ENCODE data around the gene ATP8B4. TPM values are rescaled to one million over a fixed set of nuclear protein-coding genes. Genes with fewer than 3 reads are reported as not detected.

ATP8B4 gene
- total RNA-seq, 1 donor from 2014 or later: 0.98 TPM

GRCh38 chr15:49984436-49984835 is 134.6 kb downstream of the ATP8B4 start:
- no peak overlapping the region for H3K4me3 Mint-ChIP-seq (ENCODE audit: low read depth)
- H3K27me3 Mint-ChIP-seq: no peaks in the 10 kb centered on the region
- no peaks in the 10 kb centered on the region for H3K9me3 Mint-ChIP-seq (ENCODE audit: low read depth)
- H3K4me1 Mint-ChIP-seq (ENCODE audit: low read depth): peaks cover 7% of the 10 kb centered on the region
- TF ChIP-seq, protein P1, sequence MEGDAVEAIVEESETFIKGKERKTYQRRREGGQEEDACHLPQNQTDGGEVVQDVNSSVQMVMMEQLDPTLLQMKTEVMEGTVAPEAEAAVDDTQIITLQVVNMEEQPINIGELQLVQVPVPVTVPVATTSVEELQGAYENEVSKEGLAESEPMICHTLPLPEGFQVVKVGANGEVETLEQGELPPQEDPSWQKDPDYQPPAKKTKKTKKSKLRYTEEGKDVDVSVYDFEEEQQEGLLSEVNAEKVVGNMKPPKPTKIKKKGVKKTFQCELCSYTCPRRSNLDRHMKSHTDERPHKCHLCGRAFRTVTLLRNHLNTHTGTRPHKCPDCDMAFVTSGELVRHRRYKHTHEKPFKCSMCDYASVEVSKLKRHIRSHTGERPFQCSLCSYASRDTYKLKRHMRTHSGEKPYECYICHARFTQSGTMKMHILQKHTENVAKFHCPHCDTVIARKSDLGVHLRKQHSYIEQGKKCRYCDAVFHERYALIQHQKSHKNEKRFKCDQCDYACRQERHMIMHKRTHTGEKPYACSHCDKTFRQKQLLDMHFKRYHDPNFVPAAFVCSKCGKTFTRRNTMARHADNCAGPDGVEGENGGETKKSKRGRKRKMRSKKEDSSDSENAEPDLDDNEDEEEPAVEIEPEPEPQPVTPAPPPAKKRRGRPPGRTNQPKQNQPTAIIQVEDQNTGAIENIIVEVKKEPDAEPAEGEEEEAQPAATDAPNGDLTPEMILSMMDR (IDR thresholded peaks at IDR 0.05; ENCODE audit: unreplicated experiment): no peak
- H3K27ac Mint-ChIP-seq: no peak overlapping the region
- no peak for DNase-seq (ENCODE audit: low spot score, unreplicated experiment)
- H3K36me3 Mint-ChIP-seq (ENCODE audit: insufficient read depth): no peaks in the 10 kb centered on the region

DNA sequence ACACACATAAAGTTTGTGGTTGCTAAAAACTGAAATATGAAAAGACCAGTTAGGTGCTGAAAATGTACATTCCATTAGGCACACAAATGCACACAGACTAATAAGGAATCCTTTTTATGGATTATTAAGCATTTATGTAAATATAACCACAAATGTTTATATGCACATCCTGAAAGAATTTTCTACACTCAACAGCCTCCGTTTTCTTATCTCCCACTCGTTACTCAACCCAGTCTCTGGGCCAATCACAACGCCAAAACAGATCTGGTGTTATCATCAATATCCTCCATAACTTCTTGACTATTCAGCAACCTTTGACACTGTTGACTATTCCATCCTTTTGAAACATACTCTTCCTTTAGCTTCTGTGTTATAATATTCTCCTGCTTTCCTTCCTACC is 136.4 kb downstream of the ATP8B4 start:
- Mint-ChIP-seq H3K27me3 (no peaks in the 10 kb centered on the region), H3K4me3 (ENCODE audit: low read depth) (no peak overlapping the region), H3K36me3 (ENCODE audit: insufficient read depth) (no peaks in the 10 kb centered on the region), H3K4me1 (ENCODE audit: low read depth) (peaks cover 7% of the 10 kb centered on the region), H3K9me3 (ENCODE audit: low read depth) (no peaks in the 10 kb centered on the region), H3K27ac (no peak overlapping the region)
- TF ChIP-seq, protein P1 (IDR thresholded peaks at IDR 0.05; ENCODE audit: unreplicated experiment): no peak
- no peak for DNase-seq (ENCODE audit: low spot score, unreplicated experiment)

DNA sequence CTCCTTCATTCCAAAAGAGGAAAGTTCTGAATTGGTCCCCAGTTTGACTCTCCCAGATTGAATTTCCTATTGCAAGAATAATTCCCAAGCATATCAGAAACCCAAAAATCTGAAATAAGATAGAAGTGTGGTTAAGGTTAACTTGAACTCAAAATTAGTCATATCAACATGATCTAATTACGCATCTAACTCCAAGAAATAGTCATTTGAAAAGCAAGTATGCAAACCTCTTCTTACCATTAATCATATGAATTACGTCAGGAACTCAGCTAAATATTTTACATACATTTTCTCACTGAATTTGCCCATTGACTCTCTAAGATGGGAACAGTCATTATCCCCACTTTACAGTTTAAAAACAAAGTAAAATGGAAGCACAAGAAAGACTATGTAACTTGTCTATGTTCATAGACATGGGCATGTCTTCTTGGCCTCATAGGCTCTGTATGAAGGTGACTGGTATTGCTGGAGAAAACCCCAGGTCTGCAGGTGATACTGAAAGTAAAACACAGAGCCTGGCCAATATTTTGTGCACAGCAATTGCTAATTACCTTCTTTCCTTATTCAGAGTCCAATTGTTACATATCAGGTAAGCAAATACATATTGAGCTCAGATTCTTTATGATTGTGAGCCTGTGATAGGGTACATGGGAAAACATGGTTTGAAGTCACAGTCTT is 139.2 kb downstream of the ATP8B4 start:
- Mint-ChIP-seq H3K36me3 (ENCODE audit: insufficient read depth) (no peaks in the 10 kb centered on the region), H3K27ac (no peak overlapping the region), H3K9me3 (ENCODE audit: low read depth) (no peaks in the 10 kb centered on the region), H3K27me3 (no peaks in the 10 kb centered on the region), H3K4me3 (ENCODE audit: low read depth) (no peak overlapping the region), H3K4me1 (ENCODE audit: low read depth) (peaks cover 4% of the 10 kb centered on the region)
- TF ChIP-seq, protein P1 (IDR thresholded peaks at IDR 0.05; ENCODE audit: unreplicated experiment): no peak
- no peak for DNase-seq (ENCODE audit: low spot score, unreplicated experiment)

DNA sequence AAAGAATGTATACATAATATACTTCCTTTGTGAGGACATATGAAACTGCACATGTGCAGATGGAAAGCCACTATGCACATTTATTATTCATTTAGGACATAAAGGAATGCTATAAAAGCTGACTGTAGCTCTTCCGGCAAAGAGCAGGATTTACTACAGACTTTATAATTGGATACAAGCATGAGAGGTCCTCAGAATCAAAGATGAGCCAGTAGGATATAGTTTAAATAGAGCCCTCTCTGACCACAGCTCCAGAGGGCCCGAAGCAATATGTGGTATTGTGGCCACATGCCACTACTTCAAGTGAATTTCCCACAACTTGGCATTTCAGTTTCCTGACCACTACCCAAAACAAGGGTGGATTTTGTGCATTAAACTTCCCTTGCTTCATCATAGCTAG is 140.9 kb downstream of the ATP8B4 start:
- H3K27ac Mint-ChIP-seq: no peak overlapping the region
- no peak for DNase-seq (ENCODE audit: low spot score, unreplicated experiment)
- no peaks in the 10 kb centered on the region for H3K4me1 Mint-ChIP-seq (ENCODE audit: low read depth)

GRCh38 chr15:49977306-49977705 is 141.7 kb downstream of the ATP8B4 start:
- no peak overlapping the region for H3K4me3 Mint-ChIP-seq (ENCODE audit: low read depth)
- no peaks in the 10 kb centered on the region for H3K9me3 Mint-ChIP-seq (ENCODE audit: low read depth)
- no peaks in the 10 kb centered on the region for H3K27me3 Mint-ChIP-seq
- TF ChIP-seq, protein P1 (IDR thresholded peaks at IDR 0.05; ENCODE audit: unreplicated experiment): no peak
- H3K36me3 Mint-ChIP-seq (ENCODE audit: insufficient read depth): no peaks in the 10 kb centered on the region
- DNase-seq (ENCODE audit: low spot score, unreplicated experiment): no peak
- H3K4me1 Mint-ChIP-seq (ENCODE audit: low read depth): no peaks in the 10 kb centered on the region
- no peak overlapping the region for H3K27ac Mint-ChIP-seq

More for the DNA sequence above, 140.9 kb downstream of the ATP8B4 start:
- TF ChIP-seq, protein P1 (IDR thresholded peaks at IDR 0.05; ENCODE audit: unreplicated experiment): no peak
- Mint-ChIP-seq H3K4me3 (ENCODE audit: low read depth) (no peak overlapping the region), H3K36me3 (ENCODE audit: insufficient read depth) (no peaks in the 10 kb centered on the region), H3K27me3 (no peaks in the 10 kb centered on the region), H3K9me3 (ENCODE audit: low read depth) (no peaks in the 10 kb centered on the region)
